CD4-positive, alpha-beta T cell treated with Interleukin-21 for 1 hour (primary cell): ENCODE data around the gene GLCCI1.

Experiments
- DNase-seq: peaks from one replicate; pipeline ENCODE4 v3.0.0-alpha.2; 2020

GLCCI1 gene

DNA sequence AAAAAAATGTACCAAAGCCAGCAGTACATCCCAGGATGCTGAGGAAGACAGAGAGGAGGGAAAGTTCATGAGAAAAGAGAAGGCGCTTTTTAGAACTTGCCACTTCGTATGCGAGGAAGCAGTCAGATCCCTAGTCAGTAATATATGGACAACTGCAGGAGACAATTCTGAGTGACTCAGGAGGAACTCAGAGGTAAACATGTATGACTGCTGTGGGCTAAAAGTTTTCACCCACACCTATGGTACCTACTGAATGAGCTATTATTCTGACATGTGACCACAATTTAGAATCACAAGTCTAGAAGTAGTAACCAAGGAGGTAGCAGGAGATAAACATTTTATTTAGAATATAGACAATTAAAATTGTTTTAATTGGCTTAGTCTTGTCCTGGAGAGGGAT, 166.8 kb downstream of the GLCCI1 start:
- no peak for DNase-seq

- no peak for DNase-seq
These were observed 167.6 kb downstream of the GLCCI1 start for GRCh38 chr7:8136051-8136730.
